Embryonic facial prominence (tissue), 1 donor: ENCODE measurements around the gene TXNL1.

Source experiments
- DNase-seq: peaks from one replicate; pipeline ENCODE4 v3.0.0-alpha.2; 2016; ENCODE audit errors: extremely low spot score

TXNL1 gene

GRCh38 chr18:56570978-56571377 lies 67.4 kb downstream of the TXNL1 start:
- DNase-seq: no peak

- no peak for DNase-seq
These were observed 69.0 kb downstream of the TXNL1 start for GRCh38 chr18:56569416-56569815.

- no peak for DNase-seq
These were observed 69.4 kb downstream of the TXNL1 start for GRCh38 chr18:56568986-56569385.

GRCh38 chr18:56565551-56566345 lies 72.6 kb downstream of the TXNL1 start:
- no peak for DNase-seq

- no peak for DNase-seq
These were observed 73.3 kb downstream of the TXNL1 start for GRCh38 chr18:56565046-56565445.

GRCh38 chr18:56563568-56563967 lies 74.8 kb downstream of the TXNL1 start:
- DNase-seq: no peak

- DNase-seq: no peak
These were observed 75.9 kb downstream of the TXNL1 start for GRCh38 chr18:56562479-56562878.

GRCh38 chr18:56560992-56561391 lies 77.4 kb downstream of the TXNL1 start:
- DNase-seq: no peak

GRCh38 chr18:56559044-56559443 lies 79.3 kb downstream of the TXNL1 start:
- no peak for DNase-seq

GRCh38 chr18:56556907-56557306 lies 81.5 kb downstream of the TXNL1 start:
- DNase-seq: no peak

- DNase-seq: no peak
These were observed 88.3 kb downstream of the TXNL1 start for GRCh38 chr18:56550121-56550520.
